ENCODE measurements around the gene SMARCA2.
A peak's percentile ranks its signal among the peaks of the same experiment; 100 is the strongest.

Gene SMARCA2

GRCh38 chr9:2151171-2151570 is 136.0 kb downstream of the SMARCA2 start:
- DNase-seq: no peak

GRCh38 chr9:2152966-2153629 is 138.0 kb downstream of the SMARCA2 start:
- no peak for DNase-seq

- DNase-seq: no peak
These were observed 138.6 kb downstream of the SMARCA2 start for GRCh38 chr9:2153630-2154217.

GRCh38 chr9:2154731-2155130 is 139.6 kb downstream of the SMARCA2 start:
- DNase-seq: no peak

- no peak for DNase-seq
These were observed 140.8 kb downstream of the SMARCA2 start for GRCh38 chr9:2155966-2156365.

GRCh38 chr9:2157277-2158110 is 142.3 kb downstream of the SMARCA2 start:
- DNase-seq: peak; percentile 41

- peak; percentile 37 for DNase-seq
These were observed 143.0 kb downstream of the SMARCA2 start for GRCh38 chr9:2158111-2158610.

GRCh38 chr9:2158766-2159430 is 143.8 kb downstream of the SMARCA2 start:
- no peak for DNase-seq

- DNase-seq: no peak
These were observed 144.6 kb downstream of the SMARCA2 start for GRCh38 chr9:2159521-2160454.

- DNase-seq: no peak
These were observed 146.5 kb downstream of the SMARCA2 start for GRCh38 chr9:2161661-2162060.

GRCh38 chr9:2163231-2163885 is 148.2 kb downstream of the SMARCA2 start:
- DNase-seq: no peak

- no peak for DNase-seq
These were observed 149.1 kb downstream of the SMARCA2 start for GRCh38 chr9:2164268-2164667.

GRCh38 chr9:2166203-2166602 is 151.1 kb downstream of the SMARCA2 start:
- DNase-seq: no peak

- DNase-seq: no peak
These were observed 153.9 kb downstream of the SMARCA2 start for GRCh38 chr9:2169035-2169434.

GRCh38 chr9:2170722-2171121 is 155.6 kb downstream of the SMARCA2 start:
- no peak for DNase-seq

GRCh38 chr9:2173170-2173569 is 158.0 kb downstream of the SMARCA2 start:
- DNase-seq: no peak

GRCh38 chr9:2173861-2174260 is 158.7 kb downstream of the SMARCA2 start:
- no peak for DNase-seq

GRCh38 chr9:2174306-2174705 is 159.2 kb downstream of the SMARCA2 start:
- DNase-seq: no peak

- no peak for DNase-seq
These were observed 159.8 kb downstream of the SMARCA2 start for GRCh38 chr9:2174911-2175310.

- no peak for DNase-seq
These were observed 162.0 kb downstream of the SMARCA2 start for GRCh38 chr9:2177121-2177520.

GRCh38 chr9:2178034-2178734 is 163.0 kb downstream of the SMARCA2 start:
- DNase-seq: peak; percentile 51

Data from NCI-H1048 (cell line).